Activated T-cell treated with anti-CD3 and anti-CD28 coated beads, Interleukin-2, amount 50 U/mL, for 24 hours (primary cell): ENCODE measurements around the gene GPR162.
A peak's percentile ranks its signal among the peaks of the same experiment; 100 is the strongest.

ENCODE experiments used
- DNase-seq: peaks from one replicate; pipeline ENCODE4 v3.0.0-alpha.2; 2020
- H3K27ac Mint-ChIP-seq: 2 replicates; pipeline ENCODE4 v1.8.0; 2020; ENCODE audit warnings: mild to moderate bottlenecking, mixed read lengths
- H3K27me3 Mint-ChIP-seq: 2 replicates; pipeline ENCODE4 v1.8.0; 2020; ENCODE audit warnings: mixed read lengths
- H3K36me3 Mint-ChIP-seq: 2 replicates; pipeline ENCODE4 v1.8.0; 2020; ENCODE audit warnings: low read depth, mixed read lengths
- H3K4me1 Mint-ChIP-seq: 2 replicates; pipeline ENCODE4 v1.8.0; 2020; ENCODE audit warnings: low read depth, mixed read lengths
- H3K4me3 Mint-ChIP-seq: 2 replicates; pipeline ENCODE4 v1.8.0; 2020; ENCODE audit warnings: mild to moderate bottlenecking, moderate library complexity, mixed read lengths
- H3K9me3 Mint-ChIP-seq: 2 replicates; pipeline ENCODE4 v1.8.0; 2020; ENCODE audit warnings: mixed read lengths

The GPR162 gene, protein sequence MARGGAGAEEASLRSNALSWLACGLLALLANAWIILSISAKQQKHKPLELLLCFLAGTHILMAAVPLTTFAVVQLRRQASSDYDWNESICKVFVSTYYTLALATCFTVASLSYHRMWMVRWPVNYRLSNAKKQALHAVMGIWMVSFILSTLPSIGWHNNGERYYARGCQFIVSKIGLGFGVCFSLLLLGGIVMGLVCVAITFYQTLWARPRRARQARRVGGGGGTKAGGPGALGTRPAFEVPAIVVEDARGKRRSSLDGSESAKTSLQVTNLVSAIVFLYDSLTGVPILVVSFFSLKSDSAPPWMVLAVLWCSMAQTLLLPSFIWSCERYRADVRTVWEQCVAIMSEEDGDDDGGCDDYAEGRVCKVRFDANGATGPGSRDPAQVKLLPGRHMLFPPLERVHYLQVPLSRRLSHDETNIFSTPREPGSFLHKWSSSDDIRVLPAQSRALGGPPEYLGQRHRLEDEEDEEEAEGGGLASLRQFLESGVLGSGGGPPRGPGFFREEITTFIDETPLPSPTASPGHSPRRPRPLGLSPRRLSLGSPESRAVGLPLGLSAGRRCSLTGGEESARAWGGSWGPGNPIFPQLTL

DNA sequence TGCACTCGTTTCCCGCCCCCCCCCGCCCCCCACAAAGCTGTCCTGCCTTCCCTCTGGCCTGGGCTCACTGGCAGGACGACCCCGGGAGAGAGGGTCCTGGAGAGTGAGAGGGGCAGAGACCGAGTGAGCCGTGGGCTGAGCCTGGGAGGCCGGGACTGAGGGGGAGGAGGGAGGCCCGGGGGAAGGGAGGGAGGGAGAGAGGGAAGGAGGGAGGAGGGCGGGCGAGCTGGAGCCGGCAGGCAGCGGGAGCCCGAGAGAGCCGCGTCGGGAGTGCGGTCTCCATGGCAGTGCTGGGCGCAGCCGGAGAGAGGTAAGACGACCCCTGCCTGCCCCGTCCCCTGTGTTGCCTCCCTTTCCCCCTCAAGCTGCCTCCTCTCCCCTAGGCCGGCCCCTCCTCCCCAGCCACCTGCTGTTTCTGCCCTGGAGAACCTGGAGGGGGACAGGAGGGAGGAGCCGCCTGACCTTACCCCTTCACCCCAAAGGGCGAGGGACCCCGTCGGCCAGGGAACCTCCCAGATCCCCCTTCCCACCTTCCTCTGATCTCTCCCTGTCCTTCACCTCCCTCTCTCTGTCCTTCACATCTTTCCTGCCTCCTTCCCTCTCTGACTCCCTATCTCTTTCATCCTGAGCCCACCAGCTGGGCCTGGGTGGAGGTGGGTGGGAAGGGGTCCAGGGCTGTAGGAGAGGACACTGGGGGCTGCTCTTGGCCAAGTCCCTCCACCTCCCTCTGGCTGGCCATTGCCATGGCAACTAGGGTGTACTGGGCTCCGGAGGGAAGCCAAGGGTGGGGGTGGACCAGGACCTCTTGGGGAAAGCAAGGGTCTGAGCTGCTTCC is at the start of gene GPR162:
TSS of gene GPR162 (plus strand) at position 231 of the 835 bp plus-strand sequence. CDS start 2,078 bp downstream, outside the sequence.
- Mint-ChIP-seq H3K4me3 (peak within 1 kb of the TSS; percentile 43), H3K27me3 (peaks cover 52% of the 10 kb centered on the region), H3K4me1 (peaks cover 18% of the 10 kb centered on the region), H3K36me3 (peaks cover 29% of the 10 kb centered on the region), H3K9me3 (no peaks in the 10 kb centered on the region), H3K27ac (peak within 1 kb of the TSS; percentile 57)
- DNase-seq, result no peak

DNA sequence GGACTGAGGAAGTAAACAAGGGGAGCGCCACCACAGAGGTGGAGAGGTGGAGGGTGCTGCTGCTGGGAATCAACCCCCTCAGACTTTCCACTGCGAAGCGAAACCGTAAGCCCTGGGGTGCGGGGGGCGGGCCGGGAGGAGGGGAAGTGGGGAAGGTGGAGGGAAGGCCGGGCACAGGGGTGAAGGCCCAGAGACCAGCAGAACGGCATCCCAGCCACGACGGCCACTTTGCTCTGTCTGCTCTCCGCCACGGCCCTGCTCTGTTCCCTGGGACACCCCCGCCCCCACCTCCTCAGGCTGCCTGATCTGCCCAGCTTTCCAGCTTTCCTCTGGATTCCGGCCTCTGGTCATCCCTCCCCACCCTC is 49.3 kb upstream of the GPR162 start, which contains the start of gene LAG3:
TSS of gene LAG3 (plus strand) at position 190 of the 365 bp plus-strand sequence. CDS start 333 bp downstream, outside the sequence.
- DNase-seq, result peak; percentile 80

DNA sequence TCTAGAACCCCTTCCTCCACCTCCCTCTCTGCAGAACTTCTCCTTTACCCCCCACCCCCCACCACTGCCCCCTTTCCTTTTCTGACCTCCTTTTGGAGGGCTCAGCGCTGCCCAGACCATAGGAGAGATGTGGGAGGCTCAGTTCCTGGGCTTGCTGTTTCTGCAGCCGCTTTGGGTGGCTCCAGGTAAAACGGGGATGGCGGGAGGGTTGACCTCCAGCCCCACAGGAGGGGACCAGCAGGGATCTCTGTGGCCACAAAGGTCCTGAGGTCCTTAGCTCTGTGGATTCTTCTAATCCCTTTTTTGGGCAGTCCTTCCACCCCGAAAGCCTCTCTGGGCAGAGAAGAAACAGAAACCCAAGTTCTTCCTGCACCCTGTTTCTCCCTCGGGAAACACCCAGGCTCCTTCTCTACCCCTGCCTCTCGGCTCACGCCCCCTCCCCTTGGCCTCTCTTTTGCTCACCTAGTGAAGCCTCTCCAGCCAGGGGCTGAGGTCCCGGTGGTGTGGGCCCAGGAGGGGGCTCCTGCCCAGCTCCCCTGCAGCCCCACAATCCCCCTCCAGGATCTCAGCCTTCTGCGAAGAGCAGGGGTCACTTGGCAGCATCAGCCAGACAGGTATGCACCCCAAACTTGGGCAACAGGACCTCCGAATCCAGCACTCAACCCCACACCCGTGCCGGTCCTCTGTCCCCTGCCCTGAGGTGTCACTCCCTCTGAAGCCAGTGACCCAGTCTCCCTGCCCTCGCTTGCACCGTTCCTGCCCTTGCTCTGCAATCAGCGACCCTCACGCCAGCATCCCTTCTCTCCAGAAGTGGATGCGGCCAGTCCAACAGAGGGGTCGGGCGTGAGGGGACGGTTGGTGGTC is 48.7 kb upstream of the GPR162 start:
- DNase-seq, result no peak
- Mint-ChIP-seq H3K9me3 (no peaks in the 10 kb centered on the region), H3K36me3 (peaks cover 64% of the 10 kb centered on the region), H3K27me3 (peaks cover 21% of the 10 kb centered on the region), H3K4me3 (peak overlapping the region; percentile 94), H3K27ac (peak overlapping the region; percentile 93), H3K4me1 (peaks cover 81% of the 10 kb centered on the region)

More for the DNA sequence above, 49.3 kb upstream of the GPR162 start, which contains the start of gene LAG3:
- Mint-ChIP-seq H3K27ac (peak within 1 kb of the TSS; percentile 93), H3K4me1 (peaks cover 80% of the 10 kb centered on the region), H3K9me3 (no peaks in the 10 kb centered on the region), H3K4me3 (peak within 1 kb of the TSS; percentile 94), H3K36me3 (peaks cover 62% of the 10 kb centered on the region), H3K27me3 (peaks cover 25% of the 10 kb centered on the region)

DNA sequence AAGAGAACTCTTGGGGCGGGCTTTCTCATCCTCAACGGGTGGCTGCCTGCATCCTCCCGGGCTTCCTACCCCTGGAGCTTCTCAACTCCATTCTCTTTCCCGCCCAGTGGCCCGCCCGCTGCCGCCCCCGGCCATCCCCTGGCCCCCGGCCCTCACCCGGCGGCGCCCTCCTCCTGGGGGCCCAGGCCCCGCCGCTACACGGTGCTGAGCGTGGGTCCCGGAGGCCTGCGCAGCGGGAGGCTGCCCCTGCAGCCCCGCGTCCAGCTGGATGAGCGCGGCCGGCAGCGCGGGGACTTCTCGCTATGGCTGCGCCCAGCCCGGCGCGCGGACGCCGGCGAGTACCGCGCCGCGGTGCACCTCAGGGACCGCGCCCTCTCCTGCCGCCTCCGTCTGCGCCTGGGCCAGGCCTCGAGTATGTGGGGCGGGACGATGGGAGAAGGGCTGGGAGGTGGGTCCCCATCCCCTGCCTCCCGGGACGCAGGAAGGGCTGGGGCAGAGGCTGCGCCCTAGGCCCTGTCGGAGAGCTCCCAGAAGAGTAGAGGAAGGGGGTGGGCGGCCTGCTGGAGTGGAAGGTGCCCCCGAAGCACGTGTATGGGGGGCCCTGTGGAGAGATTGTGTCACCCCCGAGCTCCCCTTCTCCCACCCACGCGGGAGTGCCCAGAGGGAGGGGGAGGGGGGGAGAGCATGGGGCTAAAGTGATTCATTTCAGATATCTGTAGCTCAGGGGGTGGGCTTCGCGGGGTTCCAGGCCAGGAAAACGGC is 47.9 kb upstream of the GPR162 start:
- Mint-ChIP-seq H3K4me1 (peaks cover 83% of the 10 kb centered on the region), H3K36me3 (peaks cover 72% of the 10 kb centered on the region), H3K27me3 (peaks cover 12% of the 10 kb centered on the region), H3K4me3 (peak overlapping the region; percentile 94), H3K9me3 (no peaks in the 10 kb centered on the region), H3K27ac (peak overlapping the region; percentile 96)
- peak; percentile 81 for DNase-seq

DNA sequence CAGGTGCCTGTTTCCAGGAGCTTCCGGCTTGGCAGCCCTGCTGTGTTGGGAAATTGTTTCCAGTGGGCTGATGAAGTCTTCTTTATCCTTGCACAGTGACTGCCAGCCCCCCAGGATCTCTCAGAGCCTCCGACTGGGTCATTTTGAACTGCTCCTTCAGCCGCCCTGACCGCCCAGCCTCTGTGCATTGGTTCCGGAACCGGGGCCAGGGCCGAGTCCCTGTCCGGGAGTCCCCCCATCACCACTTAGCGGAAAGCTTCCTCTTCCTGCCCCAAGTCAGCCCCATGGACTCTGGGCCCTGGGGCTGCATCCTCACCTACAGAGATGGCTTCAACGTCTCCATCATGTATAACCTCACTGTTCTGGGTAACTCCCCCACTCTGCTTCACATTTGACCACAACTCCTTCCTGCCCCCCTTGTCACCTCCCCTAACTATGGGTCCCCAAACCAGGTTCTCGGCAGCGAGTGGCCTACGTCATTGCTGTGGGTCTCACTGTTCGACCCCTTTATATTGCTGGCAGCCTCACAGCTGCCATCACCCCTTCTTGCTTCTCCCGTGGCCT is 47.0 kb upstream of the GPR162 start:
- peaks cover 74% of the 10 kb centered on the region for H3K36me3 Mint-ChIP-seq
- H3K4me3 Mint-ChIP-seq, result peak overlapping the region; percentile 94
- H3K4me1 Mint-ChIP-seq, result peaks cover 87% of the 10 kb centered on the region
- H3K27ac Mint-ChIP-seq, result peak overlapping the region; percentile 96
- H3K27me3 Mint-ChIP-seq, result peaks cover 6% of the 10 kb centered on the region
- peak; percentile 60 for DNase-seq
- H3K9me3 Mint-ChIP-seq, result no peaks in the 10 kb centered on the region

DNA sequence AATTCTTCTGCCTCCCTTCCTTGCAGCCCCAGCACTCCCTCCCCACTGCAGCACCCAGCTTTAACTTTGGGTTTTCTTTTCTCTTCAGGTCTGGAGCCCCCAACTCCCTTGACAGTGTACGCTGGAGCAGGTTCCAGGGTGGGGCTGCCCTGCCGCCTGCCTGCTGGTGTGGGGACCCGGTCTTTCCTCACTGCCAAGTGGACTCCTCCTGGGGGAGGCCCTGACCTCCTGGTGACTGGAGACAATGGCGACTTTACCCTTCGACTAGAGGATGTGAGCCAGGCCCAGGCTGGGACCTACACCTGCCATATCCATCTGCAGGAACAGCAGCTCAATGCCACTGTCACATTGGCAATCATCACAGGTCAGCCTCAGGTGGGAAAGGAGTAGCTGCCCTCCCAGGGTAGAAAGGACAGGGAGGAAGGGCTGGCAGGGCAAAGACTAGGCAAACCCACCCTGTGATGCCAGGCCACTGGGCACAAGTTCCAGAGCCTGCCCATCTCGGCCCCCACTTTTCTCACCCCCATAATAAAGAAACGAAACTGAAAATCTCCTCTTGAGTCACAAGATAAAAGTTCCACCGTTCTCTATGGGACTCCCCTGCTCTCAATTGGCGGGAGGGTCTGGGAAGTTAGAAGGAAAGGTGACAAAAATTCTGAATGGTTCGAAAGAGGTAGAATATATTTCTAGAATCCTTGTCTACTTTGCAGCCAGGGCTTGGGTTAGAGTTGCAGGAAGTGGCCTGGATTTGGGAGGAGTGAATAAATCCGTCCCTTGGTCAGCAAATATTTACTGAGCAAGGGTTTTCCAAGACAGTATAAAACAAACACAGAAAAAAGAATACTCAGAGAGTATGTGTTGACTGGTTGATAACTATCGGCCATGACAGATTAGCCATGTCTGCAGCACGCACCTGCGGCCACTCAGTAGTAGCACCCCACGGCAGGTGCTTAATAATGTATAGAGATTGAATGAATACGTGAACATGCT is 46.1 kb upstream of the GPR162 start:
- Mint-ChIP-seq H3K36me3 (peaks cover 69% of the 10 kb centered on the region), H3K4me3 (peak overlapping the region; percentile 94), H3K27ac (peak overlapping the region; percentile 96), H3K27me3 (peaks cover 3% of the 10 kb centered on the region), H3K9me3 (no peaks in the 10 kb centered on the region), H3K4me1 (peaks cover 89% of the 10 kb centered on the region)
- DNase-seq, result no peak

DNA sequence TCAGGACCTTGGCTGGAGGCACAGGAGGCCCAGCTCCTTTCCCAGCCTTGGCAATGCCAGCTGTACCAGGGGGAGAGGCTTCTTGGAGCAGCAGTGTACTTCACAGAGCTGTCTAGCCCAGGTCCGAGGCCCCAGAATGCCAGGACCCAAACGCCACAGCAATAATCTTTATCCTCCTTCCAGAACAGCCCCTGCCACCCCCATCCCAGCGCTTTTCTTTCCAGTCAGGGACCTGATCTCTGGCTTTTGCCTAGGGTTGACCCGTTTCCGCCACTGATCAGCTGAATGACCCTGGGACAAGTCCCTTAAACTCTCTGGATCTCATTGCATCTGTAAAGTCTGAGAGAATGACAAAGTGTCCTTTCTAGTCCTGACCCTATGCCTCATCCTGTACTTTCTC is 44.2 kb upstream of the GPR162 start:
- H3K27me3 Mint-ChIP-seq, result no peaks in the 10 kb centered on the region
- peak overlapping the region; percentile 76 for H3K4me3 Mint-ChIP-seq
- DNase-seq, result no peak

DNA sequence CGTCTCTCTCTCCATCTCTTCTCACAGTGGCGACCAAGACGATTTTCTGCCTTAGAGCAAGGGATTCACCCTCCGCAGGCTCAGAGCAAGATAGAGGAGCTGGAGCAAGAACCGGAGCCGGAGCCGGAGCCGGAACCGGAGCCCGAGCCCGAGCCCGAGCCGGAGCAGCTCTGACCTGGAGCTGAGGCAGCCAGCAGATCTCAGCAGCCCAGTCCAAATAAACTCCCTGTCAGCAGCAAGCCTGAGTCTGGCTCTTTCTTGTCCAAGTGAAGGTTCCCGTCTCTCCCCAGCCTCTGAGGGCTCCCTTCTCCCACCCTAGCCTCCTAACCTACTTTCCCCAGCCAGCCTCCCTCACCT is 43.4 kb upstream of the GPR162 start:
- H3K36me3 Mint-ChIP-seq, result peaks cover 53% of the 10 kb centered on the region
- no peaks in the 10 kb centered on the region for H3K27me3 Mint-ChIP-seq
- no peak for DNase-seq
- H3K4me3 Mint-ChIP-seq, result peak overlapping the region; percentile 76
- H3K9me3 Mint-ChIP-seq, result no peaks in the 10 kb centered on the region
- peaks cover 86% of the 10 kb centered on the region for H3K4me1 Mint-ChIP-seq
- peak overlapping the region; percentile 91 for H3K27ac Mint-ChIP-seq

More for the DNA sequence above, 44.2 kb upstream of the GPR162 start:
- H3K4me1 Mint-ChIP-seq, result peaks cover 84% of the 10 kb centered on the region
- peak overlapping the region; percentile 30 for H3K27ac Mint-ChIP-seq
- H3K36me3 Mint-ChIP-seq, result peaks cover 60% of the 10 kb centered on the region
- H3K9me3 Mint-ChIP-seq, result no peaks in the 10 kb centered on the region

DNA sequence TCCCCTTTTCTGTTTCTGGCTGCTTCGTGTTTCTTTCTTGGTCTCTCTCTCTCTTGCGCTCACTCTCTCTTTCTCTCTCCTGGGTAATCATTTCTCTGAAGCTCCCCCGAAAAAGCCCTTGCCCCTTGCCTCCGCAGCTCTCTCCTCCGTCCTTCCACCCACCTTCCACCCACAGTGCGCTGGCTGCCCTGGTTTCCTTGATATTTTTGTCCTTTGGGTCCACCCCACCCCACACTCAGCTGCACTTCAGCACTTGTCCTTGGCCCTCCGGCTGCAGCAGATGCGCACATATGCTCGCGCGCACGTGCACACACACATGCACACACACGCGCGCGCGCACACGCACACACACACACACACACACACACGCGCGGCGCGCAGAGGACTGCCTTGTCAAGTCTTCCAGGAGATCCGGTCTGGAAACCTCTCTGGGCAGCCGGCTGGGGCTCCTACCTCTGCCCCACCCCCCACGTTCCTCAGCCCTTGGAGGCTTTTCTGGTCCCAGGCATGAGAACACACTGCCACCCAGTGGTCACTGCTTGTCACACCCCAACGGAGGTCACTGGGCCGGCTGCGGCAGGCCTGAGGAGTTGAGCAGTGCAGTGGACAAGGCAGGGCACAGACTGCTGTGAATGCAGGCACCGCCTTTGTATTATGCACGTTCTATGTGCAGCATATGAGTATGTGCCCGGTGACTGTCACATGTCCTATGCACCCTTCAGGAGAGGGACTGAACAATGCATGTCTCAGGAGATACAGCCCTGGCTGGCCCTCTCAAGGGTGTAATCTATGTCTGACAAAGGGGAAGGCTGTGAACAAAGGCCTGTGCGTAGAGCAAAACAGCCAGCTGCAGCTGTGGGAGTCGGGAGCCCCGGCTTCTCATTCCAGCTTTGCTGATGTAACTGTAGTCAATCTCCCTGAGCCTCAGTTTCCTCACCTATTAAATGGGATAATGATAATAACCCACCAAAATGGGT is 42.8 kb upstream of the GPR162 start:
- H3K4me3 Mint-ChIP-seq, result peak overlapping the region; percentile 76
- no peaks in the 10 kb centered on the region for H3K27me3 Mint-ChIP-seq
- H3K9me3 Mint-ChIP-seq, result no peaks in the 10 kb centered on the region
- H3K27ac Mint-ChIP-seq, result peak overlapping the region; percentile 91
- peaks cover 89% of the 10 kb centered on the region for H3K4me1 Mint-ChIP-seq
- peak; percentile 90 for DNase-seq
- peaks cover 49% of the 10 kb centered on the region for H3K36me3 Mint-ChIP-seq

DNA sequence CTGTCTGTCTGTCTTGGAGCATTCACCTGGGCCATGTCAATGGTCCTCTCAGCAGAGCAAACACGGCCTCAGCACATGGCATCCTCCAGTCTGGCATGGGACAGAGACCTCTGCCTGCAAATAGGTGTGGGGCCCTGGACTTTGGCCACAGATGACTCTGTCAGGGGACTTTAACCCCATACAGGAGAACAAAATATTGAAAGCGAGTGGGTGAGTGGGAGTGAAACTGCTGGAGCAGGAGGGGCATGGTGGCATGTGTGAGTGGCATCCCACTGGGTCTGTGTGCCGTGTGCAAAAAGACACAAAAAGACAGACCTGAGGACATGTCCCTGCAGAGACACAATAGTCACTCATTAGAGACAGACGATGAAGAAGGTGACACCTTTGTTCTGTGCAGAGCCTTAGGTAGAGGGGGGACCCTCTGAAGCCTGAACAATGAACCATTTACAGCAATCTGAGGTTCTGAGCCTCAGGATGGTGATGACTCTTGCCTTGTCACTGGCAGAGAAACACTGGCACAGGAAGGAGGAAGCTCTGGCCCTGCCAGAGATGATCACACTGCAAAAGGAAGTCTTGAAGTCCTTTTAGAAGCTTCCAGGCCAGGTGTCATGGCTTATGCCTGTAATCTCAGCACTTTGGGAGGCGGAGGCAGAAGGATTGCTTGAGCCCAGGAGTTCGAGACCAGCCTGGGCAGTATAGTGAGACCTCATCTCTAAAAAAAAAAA is 41.8 kb upstream of the GPR162 start:
- H3K27me3 Mint-ChIP-seq, result no peaks in the 10 kb centered on the region
- peaks cover 90% of the 10 kb centered on the region for H3K4me1 Mint-ChIP-seq
- H3K9me3 Mint-ChIP-seq, result no peaks in the 10 kb centered on the region
- peak overlapping the region; percentile 91 for H3K27ac Mint-ChIP-seq
- peaks cover 39% of the 10 kb centered on the region for H3K36me3 Mint-ChIP-seq
- no peak for DNase-seq
- peak overlapping the region; percentile 57 for H3K4me3 Mint-ChIP-seq

DNA sequence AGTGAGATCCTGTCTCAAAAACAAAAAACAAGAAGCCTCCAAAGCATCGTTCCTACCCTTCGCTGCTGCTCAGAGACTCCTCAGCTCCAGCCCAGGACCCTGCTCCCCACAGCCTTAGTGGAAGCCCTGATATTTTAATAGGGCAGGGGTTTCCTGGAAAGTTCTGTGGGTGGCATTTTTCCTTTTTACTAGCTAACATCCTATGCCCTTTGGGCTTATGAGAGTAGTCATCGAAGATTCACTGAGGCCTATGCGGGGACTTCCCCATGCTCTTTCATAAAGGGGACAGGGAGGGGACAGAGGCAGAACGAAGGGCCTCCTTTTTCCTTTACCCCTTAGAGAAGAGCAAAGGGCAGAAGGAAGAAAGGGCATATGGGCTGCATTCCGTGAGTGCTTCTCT is 41.0 kb upstream of the GPR162 start:
- H3K4me3 Mint-ChIP-seq, result peak overlapping the region; percentile 57
- H3K27ac Mint-ChIP-seq, result peak overlapping the region; percentile 91
- peaks cover 88% of the 10 kb centered on the region for H3K4me1 Mint-ChIP-seq

More for the DNA sequence above, 41.0 kb upstream of the GPR162 start:
- no peaks in the 10 kb centered on the region for H3K27me3 Mint-ChIP-seq
- H3K36me3 Mint-ChIP-seq, result peaks cover 32% of the 10 kb centered on the region
- no peaks in the 10 kb centered on the region for H3K9me3 Mint-ChIP-seq
- no peak for DNase-seq
